ES-I3 (cell line): ENCODE measurements around the gene ULBP2.
"Not testable (repeated sequence)": the region's sequence is repeated elsewhere in the genome, so short reads cannot be mapped to it uniquely, and the experiment has no call there.

ENCODE experiments used
- H3K36me3 ChIP-seq: 2 replicates; pipeline ENCODE4 v1.6.1; 2013; ENCODE audit warnings: mild to moderate bottlenecking, low read length, control low read depth, moderate library complexity; ENCODE audit not compliant: insufficient read depth
- H3K4me1 ChIP-seq: 2 replicates; pipeline ENCODE4 v1.6.1; 2013; ENCODE audit warnings: mild to moderate bottlenecking, control low read depth, low read length; ENCODE audit not compliant: insufficient read depth
- H3K9ac ChIP-seq: 2 replicates; pipeline ENCODE4 v1.6.1; 2013; ENCODE audit warnings: low read depth, mild to moderate bottlenecking, low read length, moderate library complexity
- H3K9me3 ChIP-seq: 2 replicates; pipeline ENCODE4 v1.6.1; 2013; ENCODE audit warnings: mild to moderate bottlenecking, low read length, moderate library complexity; ENCODE audit not compliant: control insufficient read depth, insufficient read depth

Gene ULBP2

GRCh38 chr6:149917679-149918078 is 24.1 kb upstream of the ULBP2 start:
- Histone ChIP-seq H3K9ac (no peak overlapping the region), H3K9me3 (no peaks in the 10 kb centered on the region), H3K36me3 (no peaks in the 10 kb centered on the region), H3K4me1 (no peaks in the 10 kb centered on the region)

GRCh38 chr6:149918151-149918905 is 23.5 kb upstream of the ULBP2 start:
- Histone ChIP-seq H3K4me1 (no peaks in the 10 kb centered on the region), H3K9ac (no peak overlapping the region), H3K9me3 (no peaks in the 10 kb centered on the region), H3K36me3 (no peaks in the 10 kb centered on the region)

GRCh38 chr6:149919126-149919833 is 22.5 kb upstream of the ULBP2 start:
- not testable (repeated sequence) for H3K9ac ChIP-seq, H3K4me1 ChIP-seq, H3K9me3 ChIP-seq, H3K36me3 ChIP-seq

GRCh38 chr6:149919834-149920225 is 22.0 kb upstream of the ULBP2 start:
- H3K9me3 ChIP-seq: no peaks in the 10 kb centered on the region; the same call in 1 of the 2 replicates
- H3K4me1 ChIP-seq: no peaks in the 10 kb centered on the region
- H3K9ac ChIP-seq: no peak overlapping the region
- no peaks in the 10 kb centered on the region for H3K36me3 ChIP-seq

GRCh38 chr6:149921361-149921760 is 20.5 kb upstream of the ULBP2 start:
- no peaks in the 10 kb centered on the region for H3K36me3 ChIP-seq
- no peak overlapping the region for H3K9ac ChIP-seq
- H3K4me1 ChIP-seq: no peaks in the 10 kb centered on the region
- no peaks in the 10 kb centered on the region; the same call in 1 of the 2 replicates for H3K9me3 ChIP-seq

- H3K9ac ChIP-seq: peak overlapping the region; percentile 43; the same call in 1 of the 2 replicates
- H3K36me3 ChIP-seq, H3K9me3 ChIP-seq, H3K4me1 ChIP-seq: not testable (repeated sequence)
Measured at GRCh38 chr6:149922091-149922490, 19.7 kb upstream of the ULBP2 start.

GRCh38 chr6:149922642-149923326 is 19.0 kb upstream of the ULBP2 start, which contains the start of gene RAET1G:
Gene RAET1G (minus strand): TSS chr6:149923121. CDS start chr6:149923010, 111 bp downstream.
- H3K36me3 ChIP-seq: no peaks in the 10 kb centered on the region
- no peaks in the 10 kb centered on the region for H3K4me1 ChIP-seq
- peak within 1 kb of the TSS; percentile 49; the same call in 1 of the 2 replicates for H3K9ac ChIP-seq
- no peaks in the 10 kb centered on the region; the same call in 1 of the 2 replicates for H3K9me3 ChIP-seq

- Histone ChIP-seq H3K9ac (peak overlapping the region; percentile 49; the same call in 1 of the 2 replicates), H3K4me1 (no peaks in the 10 kb centered on the region), H3K9me3 (no peaks in the 10 kb centered on the region; the same call in 1 of the 2 replicates), H3K36me3 (no peaks in the 10 kb centered on the region)
Measured at GRCh38 chr6:149923327-149923986, 18.4 kb upstream of the ULBP2 start.

GRCh38 chr6:149924206-149924932 is 17.4 kb upstream of the ULBP2 start:
- no peaks in the 10 kb centered on the region; the same call in 1 of the 2 replicates for H3K9me3 ChIP-seq
- H3K9ac ChIP-seq: no peak overlapping the region
- no peaks in the 10 kb centered on the region for H3K4me1 ChIP-seq
- no peaks in the 10 kb centered on the region for H3K36me3 ChIP-seq

GRCh38 chr6:149924933-149925252 is 16.9 kb upstream of the ULBP2 start:
- Histone ChIP-seq H3K9ac (no peak overlapping the region), H3K9me3 (no peaks in the 10 kb centered on the region; the same call in 1 of the 2 replicates), H3K36me3 (no peaks in the 10 kb centered on the region), H3K4me1 (no peaks in the 10 kb centered on the region)

GRCh38 chr6:149925253-149925973 is 16.4 kb upstream of the ULBP2 start:
- no peaks in the 10 kb centered on the region for H3K4me1 ChIP-seq
- H3K9me3 ChIP-seq: no peaks in the 10 kb centered on the region; the same call in 1 of the 2 replicates
- H3K36me3 ChIP-seq: no peaks in the 10 kb centered on the region
- H3K9ac ChIP-seq: peak overlapping the region; percentile 38; the same call in 1 of the 2 replicates

- Histone ChIP-seq H3K36me3 (no peaks in the 10 kb centered on the region), H3K9me3 (no peaks in the 10 kb centered on the region; the same call in 1 of the 2 replicates), H3K4me1 (no peaks in the 10 kb centered on the region), H3K9ac (peak overlapping the region; percentile 38; the same call in 1 of the 2 replicates)
Measured at GRCh38 chr6:149925974-149926777, 15.6 kb upstream of the ULBP2 start.
